Erythroblast (primary cell): ENCODE measurements around the gene HABP2.

Experiments
- GATA1 ChIP-seq: IDR thresholded peaks from 2 replicates; pipeline ENCODE4 v1.6.1; 2011; ENCODE audit warnings: low read depth, mild to moderate bottlenecking, control low read depth, low read length, moderate library complexity
- POLR2A ChIP-seq: IDR thresholded peaks from 2 replicates; pipeline ENCODE4 v1.6.1; 2011; ENCODE audit warnings: mild to moderate bottlenecking, low read length

- TF ChIP-seq POLR2A: no peak
- no peak for TF ChIP-seq GATA1
Observed at GRCh38 chr10:113518816-113519591, 33.8 kb upstream of the HABP2 start.
